ENCODE measurements around the gene ANKH. TPM values are rescaled to one million over a fixed set of nuclear protein-coding genes. Genes with fewer than 3 reads are reported as not detected.

ANKH gene
- polyA plus RNA-seq, 1 donor from 2014 or later: 9.9 TPM

DNA sequence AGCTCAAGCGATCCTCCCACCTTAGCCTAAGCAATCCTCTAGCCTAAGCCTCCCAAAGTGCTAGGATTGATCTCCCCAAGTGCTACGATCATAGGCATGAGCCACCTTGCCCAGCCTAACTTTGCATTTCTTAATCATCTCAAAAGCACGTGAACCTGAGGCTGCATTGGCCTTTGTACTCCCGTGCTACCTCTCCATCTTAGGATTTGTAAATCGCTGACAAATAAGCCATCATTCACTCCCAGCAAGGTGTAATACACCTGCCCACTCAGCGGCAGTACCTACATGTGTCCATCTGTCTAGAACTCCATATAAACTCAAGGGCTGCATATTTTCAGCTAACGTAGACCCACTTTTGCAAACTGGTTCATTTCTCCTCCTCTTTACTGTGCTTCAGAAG lies 2.8 kb downstream of the ANKH start:
- H3K9me3 ChIP-seq (ENCODE audit: low read length): no peaks in the 10 kb centered on the region
- no peaks in the 10 kb centered on the region for H3K9me2 ChIP-seq (ENCODE audit: insufficient read depth, low read length)
- no peaks in the 10 kb centered on the region for H3F3A ChIP-seq (ENCODE audit: insufficient read depth, low read length, poor library complexity, severe bottlenecking)
- H3K4me2 ChIP-seq (ENCODE audit: low read length): peak overlapping the region; percentile 79
- no peaks in the 10 kb centered on the region for H4K20me1 ChIP-seq (ENCODE audit: insufficient read depth)
- H3K36me3 ChIP-seq (ENCODE audit: insufficient read depth, low read length): no peaks in the 10 kb centered on the region
- TF ChIP-seq, protein P1, sequence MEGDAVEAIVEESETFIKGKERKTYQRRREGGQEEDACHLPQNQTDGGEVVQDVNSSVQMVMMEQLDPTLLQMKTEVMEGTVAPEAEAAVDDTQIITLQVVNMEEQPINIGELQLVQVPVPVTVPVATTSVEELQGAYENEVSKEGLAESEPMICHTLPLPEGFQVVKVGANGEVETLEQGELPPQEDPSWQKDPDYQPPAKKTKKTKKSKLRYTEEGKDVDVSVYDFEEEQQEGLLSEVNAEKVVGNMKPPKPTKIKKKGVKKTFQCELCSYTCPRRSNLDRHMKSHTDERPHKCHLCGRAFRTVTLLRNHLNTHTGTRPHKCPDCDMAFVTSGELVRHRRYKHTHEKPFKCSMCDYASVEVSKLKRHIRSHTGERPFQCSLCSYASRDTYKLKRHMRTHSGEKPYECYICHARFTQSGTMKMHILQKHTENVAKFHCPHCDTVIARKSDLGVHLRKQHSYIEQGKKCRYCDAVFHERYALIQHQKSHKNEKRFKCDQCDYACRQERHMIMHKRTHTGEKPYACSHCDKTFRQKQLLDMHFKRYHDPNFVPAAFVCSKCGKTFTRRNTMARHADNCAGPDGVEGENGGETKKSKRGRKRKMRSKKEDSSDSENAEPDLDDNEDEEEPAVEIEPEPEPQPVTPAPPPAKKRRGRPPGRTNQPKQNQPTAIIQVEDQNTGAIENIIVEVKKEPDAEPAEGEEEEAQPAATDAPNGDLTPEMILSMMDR (IDR thresholded peaks at IDR 0.05; ENCODE audit: poor library complexity, severe bottlenecking): no peak
- no peak for TF ChIP-seq EP300 (conservative IDR thresholded peaks at IDR 0.05; ENCODE audit: poor library complexity, severe bottlenecking)
- no peak for TF ChIP-seq RAD21 (conservative IDR thresholded peaks at IDR 0.05)
- no peak for TF ChIP-seq POLR2AphosphoS5 (IDR thresholded peaks at IDR 0.05)
- TF ChIP-seq SMC3 (conservative IDR thresholded peaks at IDR 0.05; ENCODE audit: poor library complexity): no peak
- TF ChIP-seq, protein P2, sequence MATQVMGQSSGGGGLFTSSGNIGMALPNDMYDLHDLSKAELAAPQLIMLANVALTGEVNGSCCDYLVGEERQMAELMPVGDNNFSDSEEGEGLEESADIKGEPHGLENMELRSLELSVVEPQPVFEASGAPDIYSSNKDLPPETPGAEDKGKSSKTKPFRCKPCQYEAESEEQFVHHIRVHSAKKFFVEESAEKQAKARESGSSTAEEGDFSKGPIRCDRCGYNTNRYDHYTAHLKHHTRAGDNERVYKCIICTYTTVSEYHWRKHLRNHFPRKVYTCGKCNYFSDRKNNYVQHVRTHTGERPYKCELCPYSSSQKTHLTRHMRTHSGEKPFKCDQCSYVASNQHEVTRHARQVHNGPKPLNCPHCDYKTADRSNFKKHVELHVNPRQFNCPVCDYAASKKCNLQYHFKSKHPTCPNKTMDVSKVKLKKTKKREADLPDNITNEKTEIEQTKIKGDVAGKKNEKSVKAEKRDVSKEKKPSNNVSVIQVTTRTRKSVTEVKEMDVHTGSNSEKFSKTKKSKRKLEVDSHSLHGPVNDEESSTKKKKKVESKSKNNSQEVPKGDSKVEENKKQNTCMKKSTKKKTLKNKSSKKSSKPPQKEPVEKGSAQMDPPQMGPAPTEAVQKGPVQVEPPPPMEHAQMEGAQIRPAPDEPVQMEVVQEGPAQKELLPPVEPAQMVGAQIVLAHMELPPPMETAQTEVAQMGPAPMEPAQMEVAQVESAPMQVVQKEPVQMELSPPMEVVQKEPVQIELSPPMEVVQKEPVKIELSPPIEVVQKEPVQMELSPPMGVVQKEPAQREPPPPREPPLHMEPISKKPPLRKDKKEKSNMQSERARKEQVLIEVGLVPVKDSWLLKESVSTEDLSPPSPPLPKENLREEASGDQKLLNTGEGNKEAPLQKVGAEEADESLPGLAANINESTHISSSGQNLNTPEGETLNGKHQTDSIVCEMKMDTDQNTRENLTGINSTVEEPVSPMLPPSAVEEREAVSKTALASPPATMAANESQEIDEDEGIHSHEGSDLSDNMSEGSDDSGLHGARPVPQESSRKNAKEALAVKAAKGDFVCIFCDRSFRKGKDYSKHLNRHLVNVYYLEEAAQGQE (IDR thresholded peaks at IDR 0.05; ENCODE audit: borderline replicate concordance): no peak
- TF ChIP-seq TAF1 (IDR thresholded peaks at IDR 0.05; ENCODE audit: low read depth): no peak
- H3K9ac ChIP-seq (ENCODE audit: low read length): no peak overlapping the region
- H3K27me3 ChIP-seq (ENCODE audit: insufficient read depth, low read depth, low read length): no peaks in the 10 kb centered on the region
- peak overlapping the region; percentile 89 for H3K4me3 ChIP-seq (ENCODE audit: low read length)
- H3K79me2 ChIP-seq (replicated peaks; ENCODE audit: insufficient read depth, low read length): peaks cover 43% of the 10 kb centered on the region
- H3K27ac ChIP-seq (ENCODE audit: low read length): no peak overlapping the region
- no peak overlapping the region for H2AFZ ChIP-seq (ENCODE audit: low read depth, low read length)

DNA sequence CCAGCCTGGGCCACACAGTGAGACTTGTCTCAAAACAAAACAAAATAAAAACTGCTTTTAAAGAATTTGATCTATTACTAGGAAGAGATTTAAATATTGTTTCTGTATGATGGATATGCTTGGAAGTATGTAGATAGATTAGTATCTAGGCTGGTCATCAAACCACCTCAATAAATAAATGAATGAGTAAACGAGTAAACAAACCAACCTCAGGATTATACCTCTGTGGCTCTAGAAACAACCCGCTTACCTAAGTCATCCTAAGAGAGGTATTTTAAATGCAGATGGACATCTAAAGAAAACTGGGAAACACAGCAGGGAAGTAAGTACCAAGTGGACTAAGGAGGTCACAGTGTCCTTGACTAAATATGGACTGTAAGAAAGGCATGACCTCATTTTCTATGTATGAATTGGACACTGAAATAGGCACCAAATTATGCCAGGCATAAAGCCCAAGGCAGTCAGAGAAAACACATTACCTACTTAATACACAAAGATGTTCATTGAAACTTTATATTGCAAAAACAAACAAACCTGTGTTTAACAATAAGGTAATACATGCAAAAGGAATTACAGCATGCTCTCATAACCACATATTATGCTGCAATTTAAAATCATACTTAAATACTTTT lies 7.3 kb downstream of the ANKH start:
- no peak overlapping the region for H3K27ac ChIP-seq (ENCODE audit: low read length)
- no peaks in the 10 kb centered on the region for H3K36me3 ChIP-seq (ENCODE audit: insufficient read depth, low read length)
- TF ChIP-seq EZH2 (IDR thresholded peaks at IDR 0.05; ENCODE audit: borderline replicate concordance, insufficient read depth, low read length, poor library complexity, severe bottlenecking) (no peak), EP300 (conservative IDR thresholded peaks at IDR 0.05; ENCODE audit: poor library complexity, severe bottlenecking) (no peak), MXI1 (conservative IDR thresholded peaks at IDR 0.05; ENCODE audit: poor library complexity, severe bottlenecking) (no peak), RAD21 (conservative IDR thresholded peaks at IDR 0.05) (no peak), TAF1 (IDR thresholded peaks at IDR 0.05; ENCODE audit: low read depth) (no peak), POLR2AphosphoS5 (IDR thresholded peaks at IDR 0.05) (no peak), SMC3 (conservative IDR thresholded peaks at IDR 0.05; ENCODE audit: poor library complexity) (no peak)
- TF ChIP-seq, protein P2 (IDR thresholded peaks at IDR 0.05; ENCODE audit: borderline replicate concordance): no peak
- TF ChIP-seq, protein P1 (IDR thresholded peaks at IDR 0.05; ENCODE audit: poor library complexity, severe bottlenecking): no peak
- no peaks in the 10 kb centered on the region for H3F3A ChIP-seq (ENCODE audit: insufficient read depth, low read length, poor library complexity, severe bottlenecking)
- no peak overlapping the region for H2AFZ ChIP-seq (ENCODE audit: low read depth, low read length)
- H4K20me1 ChIP-seq (ENCODE audit: insufficient read depth): no peaks in the 10 kb centered on the region
- no peaks in the 10 kb centered on the region for H3K9me2 ChIP-seq (ENCODE audit: insufficient read depth, low read length)
- no peaks in the 10 kb centered on the region for H3K27me3 ChIP-seq (ENCODE audit: insufficient read depth, low read depth, low read length)
- no peak overlapping the region for H3K4me3 ChIP-seq (ENCODE audit: low read length)
- H3K9ac ChIP-seq (ENCODE audit: low read length): no peak overlapping the region
- no peak overlapping the region for H3K4me2 ChIP-seq (ENCODE audit: low read length)
- H3K9me3 ChIP-seq (ENCODE audit: low read length): no peaks in the 10 kb centered on the region
- peaks cover 30% of the 10 kb centered on the region for H3K79me2 ChIP-seq (replicated peaks; ENCODE audit: insufficient read depth, low read length)

All from neural cell (in vitro differentiated cells).